ENCODE results near the gene BCL6. TPM values are rescaled to one million over a fixed set of nuclear protein-coding genes. Genes with fewer than 3 reads are reported as not detected.

BCL6 gene
- total RNA-seq: 22.9 and 34.6 TPM in 2 replicates

GRCh38 chr3:187745201-187746058, at the start of gene BCL6:
Gene BCL6, minus strand, starts transcription at chr3:187745468. Its CDS starts 11,775 bp downstream, at chr3:187733693.

GRCh38 chr3:187702507-187703033, 42.7 kb downstream of the BCL6 start, which contains the start of gene RTP2:
Gene RTP2, minus strand, starts transcription at chr3:187702557. Its CDS starts 429 bp downstream, at chr3:187702128.

Other genes with a start within 250 kb of the BCL6 start
- gene SST, start 75.1 kb downstream of the BCL6 start, total RNA-seq: not detected in 2 replicates
- not detected in 2 replicates for gene RTP2, start 42.9 kb downstream of the BCL6 start, total RNA-seq